GM18502 (cell line): ENCODE measurements around the gene LMTK3.
"Not testable (repeated sequence)": the region's sequence is repeated elsewhere in the genome, so short reads cannot be mapped to it uniquely, and the experiment has no call there.

Experiments used
- ATAC-seq: cut with Tn5 transposase; IDR thresholded peaks from one replicate; pipeline ENCODE4 v1.9.1; 2021; ENCODE audit warnings: mild to moderate bottlenecking; ENCODE audit not compliant: unreplicated experiment, poor library complexity

The LMTK3 gene

GRCh38 chr19:48489608-48490216, 21.9 kb downstream of the LMTK3 start:
- no peak for ATAC-seq

GRCh38 chr19:48488478-48488877, 23.2 kb downstream of the LMTK3 start:
- not testable (repeated sequence) for ATAC-seq

GRCh38 chr19:48487948-48488347, 23.7 kb downstream of the LMTK3 start:
- ATAC-seq: no peak

- ATAC-seq: no peak
Measured at GRCh38 chr19:48487544-48487943, 24.1 kb downstream of the LMTK3 start.

- not testable (repeated sequence) for ATAC-seq
Measured at GRCh38 chr19:48486706-48487105, 24.9 kb downstream of the LMTK3 start.

- no peak for ATAC-seq
Measured at GRCh38 chr19:48484931-48485612, 26.6 kb downstream of the LMTK3 start.

GRCh38 chr19:48484247-48484893, 27.3 kb downstream of the LMTK3 start:
- ATAC-seq: no peak

GRCh38 chr19:48483301-48483700, 28.3 kb downstream of the LMTK3 start:
- no peak for ATAC-seq

GRCh38 chr19:48481846-48482639, 29.6 kb downstream of the LMTK3 start:
- no peak for ATAC-seq

- ATAC-seq: no peak
Measured at GRCh38 chr19:48480558-48481500, 30.8 kb downstream of the LMTK3 start.

- no peak for ATAC-seq
Measured at GRCh38 chr19:48480183-48480557, 31.5 kb downstream of the LMTK3 start.

GRCh38 chr19:48479686-48480085, 31.9 kb downstream of the LMTK3 start:
- ATAC-seq: no peak

- ATAC-seq: no peak
Measured at GRCh38 chr19:48478339-48479256, 33.0 kb downstream of the LMTK3 start.

- no peak for ATAC-seq
Measured at GRCh38 chr19:48477698-48478338, 33.8 kb downstream of the LMTK3 start.

GRCh38 chr19:48477067-48477685, 34.5 kb downstream of the LMTK3 start:
- no peak for ATAC-seq

- no peak for ATAC-seq
Measured at GRCh38 chr19:48476176-48476575, 35.5 kb downstream of the LMTK3 start.

- no peak for ATAC-seq
Measured at GRCh38 chr19:48475369-48476068, 36.1 kb downstream of the LMTK3 start.
